ENCODE measurements around the gene PPIL1. TPM values are rescaled to one million over a fixed set of nuclear protein-coding genes. Genes with fewer than 3 reads are reported as not detected.

The PPIL1 gene
- total and polyA plus RNA-seq, 7 donors: 18.1 to 92.3 (median 22.4) TPM

DNA sequence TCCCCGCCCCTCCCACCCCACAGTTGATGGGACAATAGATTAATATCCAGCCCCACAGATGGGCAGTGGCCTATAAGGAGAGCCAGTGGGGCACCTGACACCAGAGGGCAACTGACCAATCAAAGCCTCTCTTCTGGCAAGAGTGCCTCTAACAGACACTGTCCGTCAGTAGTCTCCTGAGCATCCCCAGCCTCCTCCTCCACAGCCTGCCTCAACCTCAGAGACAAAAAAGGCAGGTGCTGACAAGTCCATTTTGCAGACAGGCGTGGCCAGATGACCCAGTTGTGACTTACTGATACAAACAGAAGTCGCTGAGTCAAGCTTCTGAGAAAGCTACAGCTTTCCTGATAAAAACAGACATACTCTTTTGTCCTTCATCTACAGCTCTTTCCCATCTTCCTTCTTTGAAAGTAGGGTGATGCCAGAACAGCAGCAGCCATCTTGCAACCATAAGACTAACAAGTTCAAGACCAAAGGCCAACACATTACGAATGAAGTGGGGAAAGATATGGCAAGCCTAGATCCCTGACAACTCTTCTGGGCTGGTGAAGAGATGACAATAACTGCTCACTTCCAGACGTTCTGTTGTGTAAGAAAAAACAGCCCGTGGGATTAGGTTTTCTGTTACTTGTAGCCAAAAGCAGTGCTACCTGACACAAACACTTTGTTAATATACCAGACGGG is 12.3 kb downstream of the PPIL1 start:
- 84 to 89% (median 89%) methylated on average over 8 of the region's 8 CpGs for WGBS, 3 donors
- Histone ChIP-seq H3K4me3 (no peak overlapping the region), H3K36me3 (ENCODE audit: insufficient read depth in 1 of 2, low read depth in 1 of 2) (peaks cover 0 to 29% of the 10 kb centered on the region in 2 donors), H3K4me1 (no peaks in the 10 kb centered on the region), H3K27ac (no peak overlapping the region), H3K27me3 (ENCODE audit: insufficient read depth in 3 of 3, low read length in 2 of 3) (no peaks in the 10 kb centered on the region), H3K9me3 (no peaks in the 10 kb centered on the region)
- peak in 3 of 4 donors; percentile 34 to 49 (median 38) for ATAC-seq
- intact Hi-C loops (cut with DNase I): no loop called here
- TF ChIP-seq, protein P1, sequence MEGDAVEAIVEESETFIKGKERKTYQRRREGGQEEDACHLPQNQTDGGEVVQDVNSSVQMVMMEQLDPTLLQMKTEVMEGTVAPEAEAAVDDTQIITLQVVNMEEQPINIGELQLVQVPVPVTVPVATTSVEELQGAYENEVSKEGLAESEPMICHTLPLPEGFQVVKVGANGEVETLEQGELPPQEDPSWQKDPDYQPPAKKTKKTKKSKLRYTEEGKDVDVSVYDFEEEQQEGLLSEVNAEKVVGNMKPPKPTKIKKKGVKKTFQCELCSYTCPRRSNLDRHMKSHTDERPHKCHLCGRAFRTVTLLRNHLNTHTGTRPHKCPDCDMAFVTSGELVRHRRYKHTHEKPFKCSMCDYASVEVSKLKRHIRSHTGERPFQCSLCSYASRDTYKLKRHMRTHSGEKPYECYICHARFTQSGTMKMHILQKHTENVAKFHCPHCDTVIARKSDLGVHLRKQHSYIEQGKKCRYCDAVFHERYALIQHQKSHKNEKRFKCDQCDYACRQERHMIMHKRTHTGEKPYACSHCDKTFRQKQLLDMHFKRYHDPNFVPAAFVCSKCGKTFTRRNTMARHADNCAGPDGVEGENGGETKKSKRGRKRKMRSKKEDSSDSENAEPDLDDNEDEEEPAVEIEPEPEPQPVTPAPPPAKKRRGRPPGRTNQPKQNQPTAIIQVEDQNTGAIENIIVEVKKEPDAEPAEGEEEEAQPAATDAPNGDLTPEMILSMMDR (IDR thresholded peaks at IDR 0.05): no peak
- DNase-seq: no peak

DNA sequence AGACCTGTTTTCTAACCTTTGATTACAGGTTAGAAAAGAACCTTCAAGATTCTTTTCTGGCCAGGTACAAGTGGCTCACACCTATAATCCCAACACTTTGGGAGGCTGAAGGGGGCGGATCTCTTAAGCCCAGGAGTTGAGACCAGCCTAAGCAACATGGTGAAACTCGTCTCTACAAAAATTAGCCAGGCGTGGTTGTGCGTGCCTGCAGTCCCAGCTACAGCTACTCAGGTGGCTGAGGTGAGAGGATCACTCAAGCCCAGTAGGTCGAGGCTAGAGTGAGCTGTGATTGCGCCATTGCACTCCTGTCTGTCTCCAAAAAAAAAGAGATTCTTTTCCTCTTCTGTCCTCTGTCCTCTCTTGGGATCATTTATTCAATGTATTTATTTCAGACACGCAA is 14.5 kb downstream of the PPIL1 start:
- Histone ChIP-seq H3K4me1 (no peaks in the 10 kb centered on the region), H3K27me3 (ENCODE audit: insufficient read depth in 3 of 3, low read length in 2 of 3) (no peaks in the 10 kb centered on the region), H3K9me3 (no peaks in the 10 kb centered on the region), H3K27ac (no peak overlapping the region), H3K4me3 (no peak overlapping the region), H3K36me3 (ENCODE audit: insufficient read depth in 1 of 2, low read depth in 1 of 2) (peaks cover 0 to 25% of the 10 kb centered on the region in 2 donors)
- TF ChIP-seq, protein P1 (IDR thresholded peaks at IDR 0.05): no peak
- DNase-seq: no peak
- 93 to 95% (median 94%) methylated on average over 7 of the region's 7 CpGs for WGBS, 3 donors
- intact Hi-C loops (cut with DNase I): no loop called here
- no peak for ATAC-seq

DNA sequence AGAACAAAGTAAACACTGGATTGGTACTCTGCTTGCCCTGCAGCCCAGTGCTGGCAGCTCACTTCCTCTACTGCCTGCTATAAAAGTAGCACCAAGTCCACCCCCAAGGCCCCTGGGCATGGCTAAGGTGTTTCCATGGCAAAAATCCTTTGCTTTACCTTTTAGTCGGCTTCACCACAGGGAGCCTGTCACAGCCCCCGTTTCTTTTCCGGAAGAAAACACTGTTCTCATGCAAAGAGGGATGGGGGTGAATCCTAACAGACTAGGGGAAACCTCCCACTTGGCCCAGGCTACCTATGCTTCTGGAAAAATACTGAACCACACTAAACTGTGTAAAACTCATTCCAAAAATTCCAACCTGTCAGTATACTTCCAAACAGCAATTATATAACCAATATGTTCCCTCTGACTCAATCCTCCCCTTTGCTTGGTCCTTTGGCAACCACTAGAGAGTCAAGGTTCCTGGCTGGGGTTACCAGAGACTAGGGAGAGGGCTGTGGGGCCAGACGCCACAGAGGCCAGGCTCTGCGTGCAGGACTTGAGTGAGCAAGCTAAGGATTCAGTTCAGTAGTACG is 16.1 kb downstream of the PPIL1 start:
- Histone ChIP-seq H3K27me3 (ENCODE audit: insufficient read depth in 3 of 3, low read length in 2 of 3) (no peaks in the 10 kb centered on the region), H3K27ac (no peak overlapping the region), H3K4me3 (no peak overlapping the region), H3K4me1 (peaks cover 9% of the 10 kb centered on the region), H3K36me3 (ENCODE audit: insufficient read depth in 1 of 2, low read depth in 1 of 2) (peaks cover 0 to 20% of the 10 kb centered on the region in 2 donors), H3K9me3 (no peaks in the 10 kb centered on the region)
- TF ChIP-seq, protein P1 (IDR thresholded peaks at IDR 0.05): no peak
- intact Hi-C loops (cut with DNase I): no loop called here
- 76 to 82% (median 81%) methylated on average over 6 of the region's 6 CpGs for WGBS, 3 donors
- ATAC-seq (peak in 1 of 4 donors; percentile 43), DNase-seq (peak in 1 of 2 donors; percentile 37)

DNA sequence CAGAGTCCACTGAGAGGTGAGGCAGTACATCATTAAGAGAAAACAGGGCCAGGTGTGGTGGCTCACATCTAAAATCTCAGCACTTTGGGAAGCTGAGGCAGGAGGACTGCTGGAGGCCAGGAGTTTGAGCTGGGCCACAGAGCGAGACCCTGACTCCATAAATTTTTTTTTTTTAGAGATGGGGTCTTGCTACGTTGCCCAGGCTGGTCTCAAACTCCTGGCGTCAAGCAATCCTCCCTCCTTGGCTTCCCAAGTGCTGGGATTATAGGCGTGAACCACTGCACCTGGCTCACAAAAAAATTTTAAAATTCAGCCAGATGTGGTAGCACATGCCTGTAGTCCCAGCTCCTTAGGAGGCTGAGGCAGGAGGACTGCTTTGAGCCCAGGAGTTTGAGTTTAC is 17.3 kb downstream of the PPIL1 start:
- 95 to 98% (median 96%) methylated on average over 4 of the region's 4 CpGs for WGBS, 3 donors
- TF ChIP-seq, protein P1 (IDR thresholded peaks at IDR 0.05): no peak
- Histone ChIP-seq H3K27me3 (ENCODE audit: insufficient read depth in 3 of 3, low read length in 2 of 3) (no peaks in the 10 kb centered on the region), H3K4me1 (peaks cover 21% of the 10 kb centered on the region), H3K4me3 (no peak overlapping the region), H3K27ac (no peak overlapping the region), H3K9me3 (no peaks in the 10 kb centered on the region), H3K36me3 (ENCODE audit: insufficient read depth in 1 of 2, low read depth in 1 of 2) (peaks cover 0 to 11% of the 10 kb centered on the region in 2 donors)
- DNase-seq (no peak), ATAC-seq (no peak)
- intact Hi-C loops (cut with DNase I): no loop called here

Measured in psoas muscle (tissue), 8 donors.